Transverse colon (tissue), 4 donors: ENCODE data around the gene XPNPEP3.

Experiments used
- CTCF ChIP-seq, 5 experiments: fragments of 200-600 bp in 3 of 5; fragments of 450-650 bp in 2 of 5; sonication (generic) in 3 of 5; IDR thresholded peaks; 1 replicate in 2 of 5; 2 replicates in 3 of 5; pipeline ENCODE4 v1.5.1; 2016 to 2017; ENCODE audit warnings: antibody characterized with exemption in 5 of 5, inconsistent platforms in 3 of 5, mild to moderate bottlenecking in 2 of 5, moderate library complexity in 1 of 5
- EP300 ChIP-seq: sonication (generic); formaldehyde crosslinking; IDR thresholded peaks from one replicate; pipeline ENCODE4 v1.6.1; 2017; ENCODE audit warnings: antibody characterized with exemption, low read depth
- POLR2A ChIP-seq: fragments of 450-650 bp; IDR thresholded peaks from one replicate; pipeline ENCODE4 v1.6.1; 2016; ENCODE audit warnings: antibody characterized with exemption, mild to moderate bottlenecking, moderate library complexity
- POLR2AphosphoS5 ChIP-seq, 3 donors: sonication (generic); formaldehyde crosslinking; IDR thresholded peaks; one replicate each; pipeline ENCODE4 v1.6.1; 2016; ENCODE audit warnings: antibody characterized with exemption in 3 of 3

GRCh38 chr22:40911772-40912171 is 54.8 kb downstream of the XPNPEP3 start:
- no peak for TF ChIP-seq CTCF (IDR thresholded peaks at IDR 0.05)
- no peak for TF ChIP-seq EP300
- no peak for TF ChIP-seq POLR2AphosphoS5 (IDR thresholded peaks at IDR 0.05)
- no peak for TF ChIP-seq POLR2A
